ENCODE results near the gene RBP5. TPM values are rescaled to one million over a fixed set of nuclear protein-coding genes. Genes with fewer than 3 reads are reported as not detected.

The RBP5 gene
- total RNA-seq, 3 donors from 2014 or later, result 2.2 to 3.8 (median 2.5) TPM

- TF ChIP-seq, protein P1, sequence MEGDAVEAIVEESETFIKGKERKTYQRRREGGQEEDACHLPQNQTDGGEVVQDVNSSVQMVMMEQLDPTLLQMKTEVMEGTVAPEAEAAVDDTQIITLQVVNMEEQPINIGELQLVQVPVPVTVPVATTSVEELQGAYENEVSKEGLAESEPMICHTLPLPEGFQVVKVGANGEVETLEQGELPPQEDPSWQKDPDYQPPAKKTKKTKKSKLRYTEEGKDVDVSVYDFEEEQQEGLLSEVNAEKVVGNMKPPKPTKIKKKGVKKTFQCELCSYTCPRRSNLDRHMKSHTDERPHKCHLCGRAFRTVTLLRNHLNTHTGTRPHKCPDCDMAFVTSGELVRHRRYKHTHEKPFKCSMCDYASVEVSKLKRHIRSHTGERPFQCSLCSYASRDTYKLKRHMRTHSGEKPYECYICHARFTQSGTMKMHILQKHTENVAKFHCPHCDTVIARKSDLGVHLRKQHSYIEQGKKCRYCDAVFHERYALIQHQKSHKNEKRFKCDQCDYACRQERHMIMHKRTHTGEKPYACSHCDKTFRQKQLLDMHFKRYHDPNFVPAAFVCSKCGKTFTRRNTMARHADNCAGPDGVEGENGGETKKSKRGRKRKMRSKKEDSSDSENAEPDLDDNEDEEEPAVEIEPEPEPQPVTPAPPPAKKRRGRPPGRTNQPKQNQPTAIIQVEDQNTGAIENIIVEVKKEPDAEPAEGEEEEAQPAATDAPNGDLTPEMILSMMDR (IDR thresholded peaks at IDR 0.05), result no peak
- Histone ChIP-seq H3K9me3 (no peaks in the 10 kb centered on the region), H3K4me3 (no peak overlapping the region), H3K36me3 (ENCODE audit: low read depth) (peaks cover 5% of the 10 kb centered on the region), H3K4me1 (ENCODE audit: low read depth) (no peaks in the 10 kb centered on the region)
- intact Hi-C loops (cut with DNase I, micrococcal nuclease), result no loop called here
- DNase-seq (no peak), ATAC-seq (no peak)
Observed at GRCh38 chr12:7136071-7136470, 7.4 kb upstream of the RBP5 start.

DNA sequence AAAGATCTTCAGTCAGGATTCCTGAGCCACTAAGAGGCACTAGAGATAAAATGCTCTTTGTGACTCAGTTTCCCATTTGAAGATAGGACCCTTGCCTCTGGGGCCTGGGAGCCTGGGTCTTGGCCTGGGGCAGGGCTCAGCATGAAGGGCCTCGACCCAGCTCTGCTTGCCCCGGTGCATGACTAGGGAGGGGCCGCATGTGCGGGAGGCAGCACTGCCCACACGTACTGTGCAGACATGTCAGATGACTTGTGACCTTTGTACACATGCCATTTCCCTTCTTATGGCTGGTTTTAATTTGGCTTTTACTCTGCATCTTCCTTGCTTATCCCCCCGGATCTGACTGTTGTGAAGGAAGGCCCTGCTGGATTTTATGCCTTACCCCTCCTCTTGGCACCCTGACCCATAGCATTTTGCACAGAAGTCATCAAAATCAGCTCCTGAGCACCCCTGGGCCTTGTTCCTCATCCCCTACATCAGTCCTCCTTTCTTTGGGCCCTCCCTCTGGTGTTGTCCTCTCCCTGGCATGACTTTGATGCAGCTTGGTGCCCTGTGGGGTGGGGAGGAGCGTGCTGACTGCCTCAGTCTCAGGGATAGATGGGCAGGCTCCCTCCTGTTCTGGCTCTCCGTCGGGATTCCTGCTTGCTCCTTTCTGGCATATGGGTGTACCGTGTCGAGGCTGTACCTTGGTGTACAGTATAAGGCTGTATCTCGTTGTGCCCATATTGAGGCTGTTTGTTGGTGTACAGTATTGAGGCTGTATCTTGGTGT is 5.9 kb upstream of the RBP5 start:
- DNase-seq (no peak), ATAC-seq (no peak)
- TF ChIP-seq, protein P1 (IDR thresholded peaks at IDR 0.05), result no peak

DNA sequence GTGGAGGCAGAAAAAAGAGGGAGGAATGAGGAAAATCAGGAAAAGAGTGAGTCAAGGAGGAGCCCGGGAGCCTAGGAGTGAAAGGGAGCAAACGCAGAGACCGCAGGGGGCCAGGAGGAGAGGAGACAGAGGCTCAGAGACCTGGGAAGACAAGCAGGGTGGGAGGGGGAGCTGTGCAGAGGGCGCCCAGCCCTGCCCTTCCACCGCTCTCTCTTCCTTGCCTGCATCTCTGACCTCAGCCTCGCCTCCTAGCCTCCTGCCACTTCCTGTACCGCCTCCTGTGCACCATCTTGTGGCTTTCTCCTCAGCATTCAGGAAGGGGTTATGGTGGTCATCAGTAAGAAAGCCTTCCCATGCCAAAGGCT is 2.8 kb upstream of the RBP5 start:
- no peaks in the 10 kb centered on the region for H3K36me3 ChIP-seq (ENCODE audit: low read depth)
- no peak for ATAC-seq
- H3K4me1 ChIP-seq (ENCODE audit: low read depth), result peaks cover 6% of the 10 kb centered on the region
- peak in 1 of 3 donors; percentile 13 for DNase-seq
- TF ChIP-seq, protein P1 (IDR thresholded peaks at IDR 0.05), result no peak
- no peak overlapping the region for H3K4me3 ChIP-seq
- H3K9me3 ChIP-seq, result no peaks in the 10 kb centered on the region
- intact Hi-C loops (cut with DNase I, micrococcal nuclease), result no loop called here

More for the DNA sequence above, 5.9 kb upstream of the RBP5 start:
- no peaks in the 10 kb centered on the region for H3K9me3 ChIP-seq
- intact Hi-C loops (cut with DNase I, micrococcal nuclease), result no loop called here
- no peak overlapping the region for H3K4me3 ChIP-seq
- H3K4me1 ChIP-seq (ENCODE audit: low read depth), result peaks cover 3% of the 10 kb centered on the region
- H3K36me3 ChIP-seq (ENCODE audit: low read depth), result peaks cover 5% of the 10 kb centered on the region

DNA sequence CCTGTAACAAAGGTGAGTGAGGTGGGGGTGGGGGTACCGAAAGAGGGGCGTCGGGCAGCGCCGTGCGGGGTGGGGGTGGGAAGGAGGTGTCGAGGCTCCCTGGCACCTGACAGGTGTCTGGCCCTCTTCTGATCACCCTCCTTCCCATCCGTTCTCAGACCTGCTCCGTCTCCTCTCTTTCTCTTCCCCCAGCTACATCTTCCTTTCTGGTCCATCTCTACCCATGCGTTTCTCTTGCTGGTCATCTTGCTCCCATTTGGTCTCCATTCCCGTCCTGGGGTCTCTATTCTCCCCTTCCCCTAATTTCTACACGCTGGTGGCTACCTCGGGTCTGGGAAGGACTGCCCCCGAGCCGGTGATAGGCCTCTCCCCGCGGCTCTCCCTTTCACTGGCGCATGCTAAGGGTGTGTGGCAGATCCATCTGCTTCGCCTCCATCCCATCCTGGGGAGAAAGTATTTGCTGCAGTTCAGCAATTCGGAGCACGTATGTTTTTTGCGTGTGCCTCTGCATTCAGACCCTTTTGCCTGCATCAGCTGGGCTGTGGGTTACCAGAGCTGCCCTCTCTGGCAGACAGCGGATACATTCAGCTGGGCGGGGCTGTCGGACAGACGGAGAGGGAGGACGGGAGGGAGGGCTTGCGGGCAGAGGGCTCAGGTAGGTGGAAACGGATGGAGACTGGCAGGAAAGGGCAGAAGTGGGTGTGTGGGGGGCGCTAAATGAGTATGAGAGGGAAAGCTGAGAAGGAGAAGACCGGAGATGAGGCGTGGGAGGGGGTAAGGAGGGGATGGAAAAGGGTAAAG is 2.2 kb upstream of the RBP5 start:
- TF ChIP-seq, protein P1 (IDR thresholded peaks at IDR 0.05), result no peak
- Histone ChIP-seq H3K4me3 (no peak overlapping the region), H3K9me3 (no peaks in the 10 kb centered on the region), H3K36me3 (ENCODE audit: low read depth) (no peaks in the 10 kb centered on the region), H3K4me1 (ENCODE audit: low read depth) (peaks cover 6% of the 10 kb centered on the region)
- intact Hi-C loops (cut with DNase I, micrococcal nuclease), result no loop called here
- ATAC-seq, result peak; percentile 61
- peak; percentile 55 to 82 (median 69) for DNase-seq

- DNase-seq (peak; percentile 68 to 89 (median 88)), ATAC-seq (peak; percentile 83)
- Histone ChIP-seq H3K4me3 (peak within 1 kb of the TSS; percentile 11), H3K9me3 (no peaks in the 10 kb centered on the region), H3K36me3 (ENCODE audit: low read depth) (no peaks in the 10 kb centered on the region), H3K4me1 (ENCODE audit: low read depth) (peaks cover 6% of the 10 kb centered on the region)
- TF ChIP-seq, protein P1 (IDR thresholded peaks at IDR 0.05), result no peak
- intact Hi-C loops (cut with DNase I, micrococcal nuclease), result no loop called here
Observed at GRCh38 chr12:7129872-7130691, 1.4 kb upstream of the RBP5 start, which contains the start of gene CLSTN3. Gene CLSTN3, plus strand, starts transcription at chr12:7130371. Its CDS starts 278 bp downstream, at chr12:7130649.

Measured in mucosa of descending colon (tissue), 3 donors.